Activated naive CD8-positive, alpha-beta T cell treated with anti-CD3 and anti-CD28 coated beads for 36 hours (primary cell): Measurements from ENCODE around the gene PGAP2. TPM values are rescaled to one million over a fixed set of nuclear protein-coding genes. Genes with fewer than 3 reads are reported as not detected.
"Not testable (repeated sequence)": the region's sequence is repeated elsewhere in the genome, so short reads cannot be mapped to it uniquely, and the experiment has no call there.

Experiments
- DNase-seq: peaks from one replicate; pipeline ENCODE4 v3.0.0; 2021
- H3K27ac Mint-ChIP-seq: one replicate; pipeline ENCODE4 v1.8.0; 2022; ENCODE audit warnings: mild to moderate bottlenecking, moderate library complexity, mixed read lengths
- H3K27me3 Mint-ChIP-seq: one replicate; pipeline ENCODE4 v1.8.0; 2022; ENCODE audit warnings: mild to moderate bottlenecking, mixed read lengths
- H3K36me3 Mint-ChIP-seq: one replicate; pipeline ENCODE4 v1.8.0; 2021; ENCODE audit warnings: mild to moderate bottlenecking, mixed read lengths
- H3K4me1 Mint-ChIP-seq: one replicate; pipeline ENCODE4 v1.8.0; 2021; ENCODE audit warnings: mixed read lengths
- H3K4me3 Mint-ChIP-seq: one replicate; pipeline ENCODE4 v1.8.0; 2022; ENCODE audit warnings: mild to moderate bottlenecking, moderate library complexity, mixed read lengths
- H3K9me3 Mint-ChIP-seq: one replicate; pipeline ENCODE4 v1.8.0; 2022; ENCODE audit warnings: mixed read lengths
- total RNA-seq, 2 experiments: library from RNA; stranded (reverse); gene quantifications; one replicate each; pipeline ENCODE4 v1.2.3, GENCODE V29; 2021

The PGAP2 gene
- 10 to 100 TPM; 35.4 to 35.6 TPM for total RNA-seq

- H3K27me3 Mint-ChIP-seq, result no peaks in the 10 kb centered on the region
- H3K4me1 Mint-ChIP-seq, result peaks cover 15% of the 10 kb centered on the region
- DNase-seq, result peak; percentile 72
- H3K27ac Mint-ChIP-seq, result peak within 1 kb of the TSS; percentile 89
- H3K4me3 Mint-ChIP-seq, result peak within 1 kb of the TSS; percentile 96
- no peaks in the 10 kb centered on the region for H3K9me3 Mint-ChIP-seq
- H3K36me3 Mint-ChIP-seq, result peaks cover 3% of the 10 kb centered on the region
Measured at GRCh38 chr11:3807909-3808860, at the start of gene PGAP2. Gene PGAP2, plus strand, starts transcription at chr11:3808560. Its CDS starts 2,700 bp downstream, at chr11:3811260.

GRCh38 chr11:3764266-3764665, 44.1 kb upstream of the PGAP2 start:
- Mint-ChIP-seq H3K27ac (no peak overlapping the region), H3K4me3 (no peak overlapping the region), H3K27me3 (no peaks in the 10 kb centered on the region), H3K36me3 (peaks cover 28% of the 10 kb centered on the region), H3K4me1 (no peaks in the 10 kb centered on the region), H3K9me3 (no peaks in the 10 kb centered on the region)
- DNase-seq, result no peak

- H3K36me3 Mint-ChIP-seq, result peaks cover 35% of the 10 kb centered on the region
- H3K9me3 Mint-ChIP-seq, H3K27ac Mint-ChIP-seq, DNase-seq, H3K4me3 Mint-ChIP-seq, H3K4me1 Mint-ChIP-seq, H3K27me3 Mint-ChIP-seq: not testable (repeated sequence)
Measured at GRCh38 chr11:3766836-3767235, 41.5 kb upstream of the PGAP2 start.

- H3K9me3 Mint-ChIP-seq, result no peaks in the 10 kb centered on the region
- no peak overlapping the region for H3K27ac Mint-ChIP-seq
- no peaks in the 10 kb centered on the region for H3K4me1 Mint-ChIP-seq
- H3K27me3 Mint-ChIP-seq, result no peaks in the 10 kb centered on the region
- H3K36me3 Mint-ChIP-seq, result peaks cover 32% of the 10 kb centered on the region
- no peak for DNase-seq
- no peak overlapping the region for H3K4me3 Mint-ChIP-seq
Measured at GRCh38 chr11:3767536-3767935, 40.8 kb upstream of the PGAP2 start.

- no peaks in the 10 kb centered on the region for H3K27me3 Mint-ChIP-seq
- H3K4me1 Mint-ChIP-seq, result no peaks in the 10 kb centered on the region
- no peak overlapping the region for H3K27ac Mint-ChIP-seq
- no peak overlapping the region for H3K4me3 Mint-ChIP-seq
- H3K36me3 Mint-ChIP-seq, result peaks cover 34% of the 10 kb centered on the region
- H3K9me3 Mint-ChIP-seq, result no peaks in the 10 kb centered on the region
- no peak for DNase-seq
Measured at GRCh38 chr11:3773180-3773579, 35.2 kb upstream of the PGAP2 start.

- H3K4me1 Mint-ChIP-seq, result no peaks in the 10 kb centered on the region
- no peak overlapping the region for H3K27ac Mint-ChIP-seq
- peaks cover 40% of the 10 kb centered on the region for H3K36me3 Mint-ChIP-seq
- H3K4me3 Mint-ChIP-seq, result no peak overlapping the region
- H3K27me3 Mint-ChIP-seq, result no peaks in the 10 kb centered on the region
- H3K9me3 Mint-ChIP-seq, result no peaks in the 10 kb centered on the region
- DNase-seq, result no peak
Measured at GRCh38 chr11:3775736-3776406, 32.5 kb upstream of the PGAP2 start.

- no peaks in the 10 kb centered on the region for H3K27me3 Mint-ChIP-seq
- H3K4me3 Mint-ChIP-seq, result no peak overlapping the region
- no peaks in the 10 kb centered on the region for H3K9me3 Mint-ChIP-seq
- peaks cover 43% of the 10 kb centered on the region for H3K4me1 Mint-ChIP-seq
- no peak for DNase-seq
- H3K27ac Mint-ChIP-seq, result no peak overlapping the region
- H3K36me3 Mint-ChIP-seq, result peaks cover 44% of the 10 kb centered on the region
Measured at GRCh38 chr11:3781423-3781822, 26.9 kb upstream of the PGAP2 start.

GRCh38 chr11:3782963-3783362, 25.4 kb upstream of the PGAP2 start:
- Mint-ChIP-seq H3K36me3 (peaks cover 48% of the 10 kb centered on the region), H3K27me3 (no peaks in the 10 kb centered on the region), H3K27ac (peak overlapping the region; percentile 49), H3K9me3 (no peaks in the 10 kb centered on the region), H3K4me3 (no peak overlapping the region), H3K4me1 (peaks cover 58% of the 10 kb centered on the region)
- DNase-seq, result no peak

- Mint-ChIP-seq H3K9me3 (no peaks in the 10 kb centered on the region), H3K4me1 (peaks cover 61% of the 10 kb centered on the region), H3K27me3 (no peaks in the 10 kb centered on the region), H3K36me3 (peaks cover 44% of the 10 kb centered on the region), H3K27ac (peak overlapping the region; percentile 58), H3K4me3 (no peak overlapping the region)
- no peak for DNase-seq
Measured at GRCh38 chr11:3783611-3784010, 24.7 kb upstream of the PGAP2 start.

- no peak for DNase-seq
- Mint-ChIP-seq H3K27me3 (no peaks in the 10 kb centered on the region), H3K27ac (peak overlapping the region; percentile 41), H3K4me1 (peaks cover 69% of the 10 kb centered on the region), H3K4me3 (no peak overlapping the region), H3K36me3 (peaks cover 36% of the 10 kb centered on the region), H3K9me3 (no peaks in the 10 kb centered on the region)
Measured at GRCh38 chr11:3786781-3787428, 21.5 kb upstream of the PGAP2 start.

GRCh38 chr11:3794387-3794786, 14.0 kb upstream of the PGAP2 start:
- H3K4me3 Mint-ChIP-seq, DNase-seq, H3K27me3 Mint-ChIP-seq, H3K9me3 Mint-ChIP-seq: not testable (repeated sequence)
- Mint-ChIP-seq H3K4me1 (peaks cover 45% of the 10 kb centered on the region), H3K36me3 (peaks cover 46% of the 10 kb centered on the region), H3K27ac (peak overlapping the region; percentile 49)

- H3K9me3 Mint-ChIP-seq, result no peaks in the 10 kb centered on the region
- peak overlapping the region; percentile 100 for H3K27ac Mint-ChIP-seq
- peaks cover 44% of the 10 kb centered on the region for H3K36me3 Mint-ChIP-seq
- H3K4me1 Mint-ChIP-seq, result peaks cover 45% of the 10 kb centered on the region
- peaks cover 4% of the 10 kb centered on the region for H3K27me3 Mint-ChIP-seq
- no peak for DNase-seq
- H3K4me3 Mint-ChIP-seq, result peak overlapping the region; percentile 88
Measured at GRCh38 chr11:3795131-3796001, 13.0 kb upstream of the PGAP2 start.

GRCh38 chr11:3796002-3796311, 12.4 kb upstream of the PGAP2 start:
- Mint-ChIP-seq H3K9me3 (no peaks in the 10 kb centered on the region), H3K36me3 (peaks cover 44% of the 10 kb centered on the region), H3K27me3 (peaks cover 4% of the 10 kb centered on the region), H3K4me3 (peak overlapping the region; percentile 88), H3K27ac (peak overlapping the region; percentile 100), H3K4me1 (peaks cover 42% of the 10 kb centered on the region)
- DNase-seq, result no peak

- Mint-ChIP-seq H3K9me3 (no peaks in the 10 kb centered on the region), H3K27ac (peak overlapping the region; percentile 100), H3K36me3 (peaks cover 44% of the 10 kb centered on the region), H3K4me1 (peaks cover 42% of the 10 kb centered on the region), H3K4me3 (peak overlapping the region; percentile 88), H3K27me3 (peaks cover 4% of the 10 kb centered on the region)
- DNase-seq, result no peak
Measured at GRCh38 chr11:3796346-3796745, 12.0 kb upstream of the PGAP2 start.
